Activated CD8-positive, alpha-beta memory T cell treated with anti-CD3 and anti-CD28 coated beads for 24 hours (primary cell): Measurements from ENCODE around the gene PGBD5.
"Not testable (repeated sequence)": the region's sequence is repeated elsewhere in the genome, so short reads cannot be mapped to it uniquely, and the experiment has no call there.

Source experiments
- DNase-seq: peaks from one replicate; pipeline ENCODE4 v3.0.0-alpha.2; 2020

The PGBD5 gene

DNA sequence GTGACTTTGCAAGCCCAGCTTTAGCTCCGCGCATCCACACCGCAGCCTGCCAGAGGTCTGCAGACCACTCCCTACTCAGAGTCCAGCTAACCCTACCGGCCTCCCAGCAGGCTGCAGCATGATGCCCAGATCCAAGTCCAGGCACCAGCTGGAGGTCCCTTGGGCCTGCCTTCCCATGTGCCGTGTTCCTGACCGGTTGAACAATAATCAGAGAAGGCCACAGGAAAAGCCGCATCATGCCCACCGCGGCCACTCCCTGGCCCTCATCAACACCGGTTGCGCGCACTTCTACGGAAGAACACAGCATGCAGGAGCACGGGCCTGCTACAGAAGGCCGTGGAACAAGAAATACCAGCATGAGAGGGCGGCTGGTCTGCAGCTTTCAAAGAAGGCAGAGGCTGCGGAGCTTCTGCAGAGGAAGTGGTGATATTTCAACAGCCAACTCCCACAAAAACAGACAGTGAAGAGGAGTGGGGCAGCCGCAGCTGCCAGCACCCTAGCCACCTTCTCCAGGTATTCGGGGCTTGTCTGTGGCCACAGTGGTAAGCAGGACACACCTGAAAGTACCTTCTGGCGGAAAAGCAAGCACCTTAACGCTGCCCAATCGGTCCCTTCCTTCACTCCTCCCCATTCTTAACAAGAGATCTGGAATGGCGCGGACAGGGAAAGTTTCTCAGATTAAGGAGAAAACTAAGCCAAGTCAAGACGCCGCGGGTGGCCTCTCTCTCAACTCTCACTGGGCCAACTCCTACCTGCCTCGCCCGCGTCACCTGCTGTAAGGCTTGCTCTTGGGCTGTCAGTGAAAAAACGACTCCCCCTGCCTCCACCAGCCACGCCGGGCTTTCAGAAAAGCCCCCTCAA lies 1.5 kb downstream of the PGBD5 start:
- no peak for DNase-seq

DNA sequence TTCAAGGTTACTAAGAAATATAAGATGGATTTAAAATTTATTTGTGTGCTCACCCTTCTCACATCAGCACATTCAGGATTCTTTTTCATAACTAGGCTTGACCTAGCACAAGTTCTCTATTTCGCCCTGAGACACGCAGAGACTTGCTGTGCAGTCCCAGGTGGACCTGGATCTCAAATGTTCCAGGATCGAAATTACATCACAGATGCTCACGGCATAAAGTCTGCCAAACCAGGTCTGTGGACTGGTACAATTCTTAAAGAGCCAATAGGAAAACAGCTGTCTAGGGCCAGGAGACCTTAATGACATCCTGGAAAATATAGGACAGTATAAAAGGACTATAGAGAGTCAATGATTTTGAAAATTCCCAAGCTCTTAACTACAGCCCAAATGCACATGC lies 2.2 kb downstream of the PGBD5 start:
- no peak for DNase-seq

DNA sequence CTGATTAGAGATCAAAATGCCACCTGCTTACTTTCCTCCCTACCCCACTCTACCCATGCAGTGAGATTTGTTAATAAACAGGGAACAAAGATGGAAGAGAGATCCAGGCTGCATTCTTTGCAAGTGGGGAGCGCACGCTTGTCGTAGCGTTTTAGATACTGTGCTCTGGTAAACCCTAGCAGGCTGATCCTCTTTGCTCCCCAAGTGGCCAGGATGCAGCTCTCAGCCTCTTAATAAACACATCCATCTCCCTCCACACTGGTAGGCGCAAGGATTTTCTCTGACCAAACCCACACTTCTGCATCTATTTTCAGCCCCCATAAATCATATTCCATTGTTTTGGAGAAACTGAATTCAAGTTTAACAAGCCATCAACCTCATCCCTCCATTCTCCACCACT lies 2.9 kb downstream of the PGBD5 start:
- no peak for DNase-seq

DNA sequence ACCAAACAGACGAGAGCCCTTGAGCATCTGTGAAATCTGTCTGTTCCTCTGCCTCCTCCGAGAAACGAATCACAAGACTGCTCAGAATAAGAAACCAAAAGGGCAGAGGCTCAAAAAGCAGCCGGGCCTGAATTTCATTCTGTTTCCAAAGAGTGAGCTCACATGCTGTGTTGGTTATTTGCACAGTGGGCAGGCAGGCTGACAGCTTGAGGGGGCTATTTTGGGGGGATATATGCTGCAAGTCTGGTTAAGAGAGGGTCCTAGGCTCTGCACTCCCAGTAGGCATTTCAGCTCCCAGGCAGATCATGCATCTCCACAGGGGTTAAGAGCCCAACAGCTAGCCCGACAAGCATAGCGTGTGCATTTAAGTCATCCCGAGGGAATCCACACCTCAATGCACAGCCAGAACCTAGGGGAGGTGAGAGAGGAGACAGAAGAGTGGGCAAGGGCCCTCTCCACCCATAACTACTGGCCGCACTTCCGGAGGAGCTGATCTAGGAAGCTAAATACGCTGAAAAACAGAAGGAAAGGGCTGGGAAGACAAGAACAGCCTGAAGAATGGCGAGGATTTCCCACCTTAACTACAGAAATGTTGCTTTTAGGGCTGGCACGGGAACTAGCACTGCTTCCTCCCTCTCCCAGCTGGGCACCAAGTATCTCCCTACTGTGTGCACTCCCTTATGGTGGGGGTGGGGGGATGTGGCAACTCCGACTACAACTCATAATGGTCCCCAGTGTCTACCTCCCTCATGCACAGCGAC lies 3.7 kb downstream of the PGBD5 start:
- no peak for DNase-seq

DNA sequence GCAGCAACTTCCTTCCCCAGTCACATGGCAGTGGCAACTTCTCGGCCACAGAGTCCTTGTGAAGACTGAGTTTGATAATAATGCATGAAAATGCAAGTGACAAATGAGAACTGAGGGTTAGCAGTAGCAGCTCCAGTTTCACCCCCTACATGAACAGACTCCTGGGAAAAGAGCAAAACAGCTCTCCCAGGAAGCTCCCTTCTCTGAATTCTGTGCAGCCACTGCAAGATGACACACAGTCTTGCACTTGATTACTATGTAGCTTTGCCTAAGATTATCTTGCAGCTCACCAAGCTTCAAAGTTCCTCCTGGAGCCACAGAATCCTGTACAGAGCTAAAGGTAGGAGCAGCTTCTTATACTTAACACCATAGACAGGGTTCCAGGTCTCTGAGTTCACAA lies 4.7 kb downstream of the PGBD5 start:
- DNase-seq: no peak

DNA sequence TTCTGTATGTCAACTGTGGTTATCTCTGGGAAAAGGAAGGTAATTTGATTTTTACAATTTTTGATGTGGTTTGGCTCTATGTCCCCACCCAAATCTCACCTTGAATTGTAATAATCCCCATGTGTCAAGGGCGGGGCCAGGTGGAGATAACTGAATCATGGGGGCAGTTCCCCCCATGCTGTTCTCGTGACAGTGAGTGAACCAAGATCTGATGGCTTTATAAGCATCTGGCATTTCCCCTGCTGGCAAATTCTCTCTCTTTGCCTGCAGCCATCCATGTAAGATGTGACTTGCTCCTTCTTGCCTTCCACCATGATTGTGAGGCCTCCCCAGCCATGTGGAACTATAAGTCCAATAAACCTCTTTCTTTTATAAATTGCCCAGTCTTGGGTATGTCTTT lies 5.8 kb downstream of the PGBD5 start:
- DNase-seq: not testable (repeated sequence)

DNA sequence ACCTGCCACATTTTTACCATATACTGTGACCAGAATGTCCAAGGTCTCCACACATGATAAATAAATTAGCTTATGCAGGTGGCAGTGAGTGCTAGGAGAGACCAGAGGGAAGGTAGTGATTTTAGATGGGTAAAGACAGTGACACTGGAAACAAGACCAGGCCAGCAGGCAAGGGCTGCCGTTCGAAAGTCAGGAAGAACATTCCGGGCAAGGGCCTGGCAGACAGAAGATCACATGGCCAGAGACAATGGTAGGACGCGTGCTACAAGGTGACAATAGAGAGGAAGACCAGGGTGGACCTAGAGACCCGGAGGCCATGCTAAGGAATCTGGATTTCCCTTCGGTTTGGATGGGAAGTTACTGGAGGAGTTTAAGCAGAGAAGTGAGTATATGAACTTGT lies 9.7 kb downstream of the PGBD5 start:
- no peak for DNase-seq

DNA sequence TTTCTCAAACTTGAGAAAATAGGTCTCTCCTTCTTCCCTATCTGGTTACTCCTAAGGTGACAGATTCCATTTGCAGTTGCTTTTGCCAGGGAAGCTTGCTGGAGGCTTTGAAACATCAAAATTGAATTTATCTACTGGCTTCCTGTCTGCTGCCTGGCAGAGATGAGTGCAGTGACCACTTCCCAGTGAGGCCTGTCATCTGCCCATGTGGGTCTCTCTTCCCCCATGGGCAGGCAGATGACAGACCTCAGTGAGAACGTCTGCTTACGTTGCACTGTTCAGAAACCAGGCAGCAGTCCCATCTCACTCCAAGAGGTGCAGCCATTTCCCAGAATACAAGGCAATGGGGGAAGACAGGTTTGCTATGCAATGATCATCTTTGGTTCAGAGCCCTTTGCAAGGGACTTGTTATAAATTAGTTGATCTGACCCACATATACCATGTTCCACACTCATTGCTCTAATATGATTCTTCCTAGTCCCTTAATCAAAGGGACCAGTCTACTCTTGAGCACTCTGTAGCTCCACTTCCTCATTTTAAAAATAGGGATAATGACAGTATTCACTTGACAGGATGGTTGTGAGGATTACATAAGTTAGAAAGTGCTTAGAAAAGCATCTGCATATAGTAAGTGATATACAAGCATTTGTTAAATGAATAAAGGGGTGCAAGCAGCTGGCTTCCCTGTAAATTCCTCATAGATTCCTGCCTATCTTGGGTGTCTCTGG lies 10.6 kb downstream of the PGBD5 start:
- no peak for DNase-seq

DNA sequence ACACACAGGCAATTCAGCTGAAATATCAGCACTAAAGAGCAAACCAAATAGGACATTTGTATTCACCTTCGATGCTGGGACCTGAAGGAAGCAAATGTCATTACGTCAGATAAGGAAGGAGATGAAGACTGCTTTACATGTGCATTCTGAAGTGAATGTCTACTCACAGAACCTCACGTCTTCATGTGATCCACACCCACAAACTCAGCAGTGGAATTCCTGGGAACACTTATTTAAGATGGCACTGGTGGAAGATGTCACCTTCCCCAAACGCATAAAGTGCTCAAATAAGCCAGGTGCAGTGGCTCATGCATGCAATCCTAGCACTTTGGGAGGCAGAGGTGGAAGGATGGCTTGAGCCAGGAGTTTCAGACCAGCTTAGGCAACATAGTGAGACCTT lies 11.4 kb downstream of the PGBD5 start:
- no peak for DNase-seq

DNA sequence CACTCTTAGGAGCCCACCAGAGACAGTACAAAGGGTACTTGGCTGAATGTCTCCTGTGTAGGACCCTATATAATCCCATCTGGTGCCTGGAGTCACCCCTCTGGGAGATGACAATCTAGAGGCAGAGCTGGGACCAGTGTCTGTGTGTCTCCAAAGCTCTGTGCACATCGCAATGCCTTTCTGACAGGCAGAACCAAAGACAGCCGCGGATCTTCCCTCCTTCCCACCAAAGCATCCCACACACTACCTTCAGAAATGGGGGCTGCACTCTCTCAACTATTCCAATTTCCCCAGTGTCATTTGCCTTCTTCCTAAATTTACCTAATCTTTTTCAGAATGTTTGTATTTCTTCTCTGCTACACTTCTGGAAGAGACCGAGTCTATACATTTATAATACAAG lies 12.0 kb downstream of the PGBD5 start:
- no peak for DNase-seq

DNA sequence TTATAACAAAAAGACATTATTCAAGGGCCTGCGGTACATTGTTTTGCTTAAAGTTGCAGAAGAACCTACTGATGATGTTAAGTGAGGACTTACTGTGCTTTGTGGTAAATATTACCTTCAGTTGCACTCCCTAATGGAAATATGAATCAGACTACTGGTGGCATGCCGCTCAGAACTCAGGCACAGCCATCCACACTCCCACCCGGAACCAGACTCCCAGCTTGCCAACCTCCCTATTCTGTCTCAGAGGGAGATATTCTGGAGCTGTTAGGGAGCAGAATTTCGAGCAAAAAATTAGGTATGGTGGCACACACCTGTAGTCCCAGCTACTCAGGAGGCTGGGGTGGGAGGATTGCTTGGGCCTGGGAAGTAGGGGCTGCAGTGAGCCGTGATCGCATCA lies 13.1 kb downstream of the PGBD5 start:
- no peak for DNase-seq

DNA sequence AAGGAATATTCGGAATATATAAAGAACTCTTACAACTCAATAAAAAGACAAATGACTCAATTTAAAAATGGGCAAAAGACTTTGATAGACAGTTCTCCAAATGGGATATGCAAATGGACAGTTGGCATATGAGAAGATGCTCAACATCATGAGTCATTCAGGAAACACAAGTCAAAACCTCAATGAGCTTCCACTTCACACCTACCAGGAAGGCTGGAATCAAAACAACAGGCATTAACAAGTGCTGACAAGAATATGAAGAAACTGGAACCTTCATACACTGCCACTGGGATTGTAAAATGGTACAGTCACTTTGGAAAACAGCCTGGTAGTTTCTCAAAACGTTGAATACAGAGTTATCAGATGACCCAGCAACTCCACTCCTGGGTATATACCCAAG lies 17.2 kb downstream of the PGBD5 start:
- DNase-seq: no peak

DNA sequence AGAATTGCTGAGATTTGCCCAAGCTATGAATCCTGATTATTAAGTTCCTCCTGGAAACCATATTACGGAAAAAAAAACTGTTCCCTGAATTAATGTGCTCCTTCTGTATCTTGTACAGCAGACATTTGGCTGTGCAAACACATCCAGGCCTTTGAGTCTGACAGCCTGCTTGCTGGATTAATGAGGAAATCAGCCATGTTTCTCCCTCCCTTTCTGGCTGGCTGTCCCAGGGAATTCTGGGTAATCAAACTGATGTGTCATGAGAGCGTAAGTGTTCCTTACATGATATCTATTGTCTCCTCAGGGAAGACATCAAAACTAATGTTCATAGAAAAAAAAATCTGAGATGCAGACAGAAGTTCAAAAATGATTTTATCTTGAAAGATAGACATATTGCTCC lies 18.8 kb downstream of the PGBD5 start:
- no peak for DNase-seq

DNA sequence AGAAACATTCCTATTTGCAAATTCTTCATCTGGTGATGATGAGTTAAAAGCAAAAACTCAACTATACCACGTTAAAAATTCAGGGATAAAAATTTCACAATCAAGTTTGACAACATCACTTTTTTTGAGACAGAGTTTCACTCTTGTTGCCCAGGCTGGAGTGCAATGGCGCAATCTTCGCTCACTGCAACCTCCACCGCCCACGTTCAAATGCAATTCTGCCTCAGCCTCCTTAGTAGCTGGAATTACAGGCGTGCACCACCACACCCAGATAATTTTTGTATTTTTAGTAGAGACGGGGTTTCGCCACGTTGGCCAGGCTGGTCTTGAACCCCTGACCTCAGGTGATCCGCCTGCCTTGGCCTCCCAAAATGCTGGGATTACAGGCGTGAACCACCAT lies 19.4 kb downstream of the PGBD5 start:
- DNase-seq: not testable (repeated sequence)

DNA sequence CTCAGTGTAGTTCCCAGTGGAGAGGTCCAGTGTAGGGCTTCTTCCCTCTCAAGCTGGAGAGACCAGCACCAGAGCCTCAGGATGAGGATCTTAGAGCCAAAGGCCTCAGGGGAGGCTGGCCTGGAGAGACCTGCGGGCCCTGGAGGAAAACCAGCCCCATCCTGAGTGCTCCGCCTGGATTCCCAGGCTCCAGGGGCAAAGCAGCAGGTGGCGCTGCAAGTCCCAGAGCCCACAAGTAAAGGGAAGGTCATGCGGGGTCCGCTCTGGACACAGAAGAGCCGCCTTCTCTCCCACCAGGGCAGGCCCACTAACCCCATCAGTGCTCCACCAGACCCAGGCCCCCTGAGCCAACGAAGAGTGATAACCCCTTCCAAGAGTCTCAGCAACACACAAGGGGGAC lies 22.7 kb downstream of the PGBD5 start:
- DNase-seq: no peak

DNA sequence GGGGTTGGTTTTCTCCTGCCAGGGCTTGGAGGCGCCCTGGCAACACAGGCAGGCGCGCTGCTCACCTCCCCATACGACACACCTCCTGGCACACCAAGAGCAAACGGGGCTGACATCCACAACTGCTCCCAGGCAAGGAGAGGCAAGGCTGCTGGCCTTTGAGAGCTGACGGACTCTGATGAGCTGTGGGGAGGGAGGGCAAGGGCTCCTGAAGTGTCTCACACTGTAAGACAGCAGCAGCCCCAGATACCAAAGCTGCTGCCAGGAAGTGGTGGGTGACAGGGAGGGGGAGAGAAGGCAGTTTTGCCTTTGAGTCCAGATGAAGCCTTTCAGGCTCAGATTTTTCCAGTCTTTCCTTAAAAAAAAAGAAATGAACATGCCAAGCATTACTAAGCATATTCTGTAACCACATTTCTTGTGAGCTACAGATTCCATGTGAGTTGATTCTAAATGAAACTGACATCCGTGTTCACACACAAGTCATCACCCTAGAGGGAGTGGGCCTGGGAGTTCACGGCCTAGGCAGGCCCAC lies 24.3 kb downstream of the PGBD5 start:
- no peak for DNase-seq

DNA sequence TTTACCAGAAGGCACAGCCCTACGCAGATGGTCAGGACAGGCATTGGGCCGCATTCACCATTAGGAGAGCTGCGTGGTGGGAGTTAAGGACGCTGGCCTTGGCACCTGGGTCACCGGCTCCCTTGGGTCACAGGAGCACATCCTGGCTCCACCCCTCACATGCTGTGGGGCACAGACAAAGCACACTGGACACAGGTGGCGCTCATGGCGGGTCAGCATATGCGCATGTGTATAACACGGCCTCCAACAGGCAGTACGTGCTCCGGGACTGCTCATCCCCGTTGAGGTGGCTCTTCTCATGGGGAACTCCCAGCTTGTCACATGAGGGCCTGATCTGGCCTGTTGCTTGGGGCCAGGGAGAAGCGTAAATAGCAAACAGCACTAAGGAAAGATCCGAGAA lies 25.0 kb downstream of the PGBD5 start:
- no peak for DNase-seq

DNA sequence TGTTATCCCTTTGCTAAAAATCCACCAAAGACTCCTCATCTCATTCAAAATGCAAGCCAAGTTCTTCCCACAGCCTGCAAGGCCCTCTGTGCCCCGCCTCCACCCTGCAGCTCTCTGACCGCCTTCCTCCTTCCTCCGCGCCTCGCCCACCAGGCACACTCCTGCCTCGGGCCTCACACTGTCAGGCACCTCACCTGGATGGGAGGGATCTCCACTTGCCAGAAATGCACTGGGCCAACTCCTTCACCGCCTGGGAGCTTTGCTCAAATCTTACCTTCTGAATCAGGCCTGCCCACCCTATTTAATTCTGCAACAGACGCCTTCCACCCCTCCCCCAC lies 26.2 kb downstream of the PGBD5 start:
- no peak for DNase-seq

DNA sequence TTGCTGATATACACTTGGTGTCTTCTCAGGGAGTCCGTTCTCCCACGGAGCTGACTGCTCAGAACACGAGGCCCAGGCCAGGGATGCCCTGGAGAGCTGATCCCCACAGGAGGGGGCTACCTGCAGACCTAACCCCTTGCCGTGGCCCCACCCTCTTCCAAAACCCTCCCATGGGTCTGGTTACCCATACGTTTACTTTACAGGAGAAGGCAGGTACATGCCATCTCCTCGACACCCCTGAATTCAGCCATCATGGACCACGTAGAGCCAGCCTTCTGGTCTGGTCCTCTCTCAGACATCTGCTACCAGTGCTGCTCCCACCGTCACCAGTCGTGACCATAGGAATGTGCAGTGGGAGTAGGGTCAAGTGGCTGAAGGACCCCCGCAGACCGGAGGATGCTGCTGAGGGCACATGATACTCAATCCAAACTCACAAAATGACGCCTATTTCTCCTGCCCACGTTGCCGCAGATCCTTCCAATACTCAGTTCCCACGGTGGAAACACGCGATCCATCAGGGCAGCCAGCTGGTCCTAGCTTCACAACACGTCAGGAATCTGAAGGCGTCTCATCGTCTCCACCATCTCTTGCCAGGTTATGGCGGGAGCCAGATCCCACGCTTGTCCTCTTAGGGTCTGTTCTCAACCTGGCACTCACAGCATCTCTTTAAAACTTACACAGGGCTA lies 26.7 kb downstream of the PGBD5 start:
- DNase-seq: no peak

DNA sequence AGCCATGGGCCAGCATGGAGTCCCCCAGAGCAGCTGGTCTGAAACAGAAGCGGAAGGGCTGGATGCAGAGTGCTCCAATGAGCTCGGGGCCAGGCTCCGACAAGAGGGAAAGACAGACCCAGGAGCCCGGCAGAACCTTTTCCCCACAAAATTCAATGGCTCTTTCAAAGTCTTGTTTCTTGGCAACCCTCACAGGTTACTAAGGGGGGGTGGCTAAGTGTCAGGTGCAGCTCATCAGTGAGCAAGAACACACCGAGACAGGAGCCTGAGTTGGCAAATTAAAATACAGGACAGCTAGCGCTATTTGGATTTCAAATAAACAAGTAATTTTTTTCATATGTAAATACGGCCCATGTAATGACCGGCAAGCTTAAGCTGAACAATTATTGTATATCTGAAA lies 27.3 kb downstream of the PGBD5 start:
- DNase-seq: no peak

DNA sequence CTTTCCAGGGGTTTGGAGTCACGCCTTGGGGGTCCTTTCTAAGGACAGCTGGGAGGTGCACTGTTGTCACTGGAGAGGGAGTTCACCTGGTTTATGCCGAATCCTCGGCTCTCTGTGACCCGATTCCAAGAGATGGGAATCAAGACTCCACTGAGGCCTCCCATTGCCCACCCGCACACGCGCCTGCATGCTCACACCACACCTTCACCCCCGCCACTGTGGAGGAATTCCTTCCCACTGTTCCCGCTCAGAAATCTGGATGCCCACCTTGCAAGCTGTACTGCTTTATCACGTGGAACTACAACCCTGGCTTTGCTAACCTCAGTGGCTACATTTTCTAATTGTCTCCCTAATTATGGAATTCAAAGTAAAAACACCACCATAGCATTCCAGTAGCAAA lies 29.2 kb downstream of the PGBD5 start:
- no peak for DNase-seq

DNA sequence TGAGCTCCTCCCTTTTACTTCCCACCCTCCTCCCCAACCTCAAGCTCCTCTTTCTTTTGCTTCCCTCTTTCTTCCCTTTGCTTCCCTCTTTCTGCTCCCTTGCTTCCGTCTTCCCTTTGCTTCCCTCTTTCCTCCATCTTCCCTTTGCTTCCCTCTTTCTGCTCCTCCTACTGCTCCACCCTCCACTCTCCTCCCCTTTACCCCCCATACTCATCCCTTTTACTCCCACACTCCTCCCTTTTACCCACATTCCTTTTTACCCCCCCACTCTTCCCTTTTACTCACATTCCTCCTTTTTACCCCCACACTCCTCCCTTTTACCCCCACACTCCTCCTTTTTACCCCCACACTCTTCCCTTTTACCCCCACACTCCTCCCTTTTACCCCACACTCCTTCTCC lies 30.2 kb downstream of the PGBD5 start:
- DNase-seq: no peak

DNA sequence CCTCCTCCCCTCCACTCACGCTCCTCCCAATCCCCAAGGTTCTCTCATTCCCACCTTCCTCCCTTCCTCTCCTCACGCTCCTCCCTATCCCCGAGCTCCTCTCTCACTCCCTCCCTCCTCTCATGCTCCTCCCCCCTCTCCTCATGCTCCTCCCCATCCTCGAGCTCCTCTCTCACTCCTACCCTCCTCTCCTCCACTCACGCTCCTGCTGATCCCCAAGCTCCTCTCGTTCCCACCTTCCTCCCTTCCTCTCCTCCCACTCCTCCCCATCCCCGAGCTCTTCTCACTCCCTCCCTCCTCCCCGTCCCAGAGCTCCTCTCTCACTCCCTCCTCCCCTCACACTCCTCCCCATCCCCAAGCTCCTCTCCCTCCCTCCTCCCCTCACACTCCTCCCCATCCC lies 31.4 kb downstream of the PGBD5 start:
- no peak for DNase-seq
